HG03095 (cell line): ENCODE data around the gene HES7.

Experiments used
- ATAC-seq: cut with Tn5 transposase; IDR thresholded peaks from one replicate; pipeline ENCODE4 v1.9.1; 2021; ENCODE audit warnings: moderate library complexity; ENCODE audit not compliant: unreplicated experiment

Gene HES7

GRCh38 chr17:8075574-8076342, 48.1 kb downstream of the HES7 start:
- ATAC-seq = no peak

- ATAC-seq = no peak
These were observed 48.8 kb downstream of the HES7 start for GRCh38 chr17:8075081-8075480.

GRCh38 chr17:8074554-8074953, 49.4 kb downstream of the HES7 start:
- ATAC-seq = no peak

- no peak for ATAC-seq
These were observed 50.0 kb downstream of the HES7 start for GRCh38 chr17:8073627-8074484.

- ATAC-seq = no peak
These were observed 51.0 kb downstream of the HES7 start for GRCh38 chr17:8072729-8073461.

- ATAC-seq = no peak
These were observed 51.6 kb downstream of the HES7 start for GRCh38 chr17:8072341-8072728.

- no peak for ATAC-seq
These were observed 52.4 kb downstream of the HES7 start for GRCh38 chr17:8071496-8071895.
